Superior temporal gyrus (tissue), 1 donor: ENCODE measurements around the gene AGAP5.
"Not testable (repeated sequence)": the region's sequence is repeated elsewhere in the genome, so short reads cannot be mapped to it uniquely, and the experiment has no call there.

Experiments used
- DNase-seq: peaks from one replicate; pipeline ENCODE4 v3.0.0-alpha.2; 2016; ENCODE audit errors: extremely low spot score

Gene AGAP5

DNA sequence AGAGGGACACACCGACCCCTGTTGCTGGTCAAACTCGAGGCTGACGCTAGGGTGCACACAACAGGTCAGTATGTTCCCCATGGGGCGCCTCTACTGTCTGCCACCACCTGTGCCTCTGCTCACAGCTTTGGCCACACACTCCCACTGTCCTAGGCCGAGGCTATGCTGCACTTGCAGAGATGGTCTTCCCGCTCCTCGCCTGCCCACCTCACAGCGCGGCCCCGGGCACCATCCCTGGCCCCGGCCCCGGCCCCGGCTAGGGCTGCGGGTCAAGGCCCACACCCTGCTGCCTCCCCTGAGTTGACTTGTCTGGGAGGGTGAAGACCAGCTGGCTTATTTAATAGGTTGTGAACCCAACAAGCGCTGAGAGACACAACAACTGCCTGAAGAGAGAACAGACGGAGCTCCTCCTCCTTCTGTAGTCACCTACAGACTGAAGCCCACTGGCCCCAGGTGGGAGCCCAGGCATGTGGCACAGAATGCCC lies at the start of gene AGAP5:
TSS of gene AGAP5 (minus strand) at position 435 of the 485 bp plus-strand sequence. CDS start at position 81, 354 bp downstream.
- not testable (repeated sequence) for DNase-seq

DNA sequence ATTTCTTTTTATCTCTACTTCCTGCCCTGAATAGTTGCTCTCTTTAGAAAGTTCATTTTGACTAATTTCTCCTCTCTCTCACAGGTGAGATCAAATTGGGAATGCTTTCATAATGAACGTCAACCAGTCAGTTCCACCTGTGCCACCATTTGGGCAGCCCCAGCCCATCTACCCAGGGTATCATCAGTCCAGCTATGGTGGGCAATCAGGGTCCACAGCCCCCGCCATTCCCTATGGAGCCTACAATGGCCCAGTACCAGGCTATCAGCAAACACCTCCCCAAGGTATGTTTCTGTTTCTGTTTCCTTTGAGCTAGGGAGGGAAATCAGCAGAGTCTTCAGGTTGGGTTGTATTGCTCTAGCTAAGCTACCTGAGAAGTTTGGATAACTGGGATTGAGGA lies 48.8 kb upstream of the AGAP5 start:
- no peak for DNase-seq

DNA sequence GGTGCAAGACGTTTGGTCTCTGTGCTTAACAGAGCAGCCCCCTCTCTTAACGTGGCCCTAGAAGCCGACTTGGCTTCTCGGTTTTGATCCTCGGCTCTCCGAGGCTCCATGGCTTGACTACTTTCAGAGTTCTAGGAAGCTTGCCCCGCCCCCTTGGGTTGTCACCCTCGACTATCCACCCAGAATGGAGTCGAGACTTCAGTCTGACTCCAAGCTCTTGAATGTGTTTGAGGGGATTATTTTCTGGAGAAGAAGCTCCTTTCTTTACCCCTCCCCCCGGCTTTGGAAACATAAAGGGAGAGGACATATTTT lies 46.7 kb upstream of the AGAP5 start:
- no peak for DNase-seq

DNA sequence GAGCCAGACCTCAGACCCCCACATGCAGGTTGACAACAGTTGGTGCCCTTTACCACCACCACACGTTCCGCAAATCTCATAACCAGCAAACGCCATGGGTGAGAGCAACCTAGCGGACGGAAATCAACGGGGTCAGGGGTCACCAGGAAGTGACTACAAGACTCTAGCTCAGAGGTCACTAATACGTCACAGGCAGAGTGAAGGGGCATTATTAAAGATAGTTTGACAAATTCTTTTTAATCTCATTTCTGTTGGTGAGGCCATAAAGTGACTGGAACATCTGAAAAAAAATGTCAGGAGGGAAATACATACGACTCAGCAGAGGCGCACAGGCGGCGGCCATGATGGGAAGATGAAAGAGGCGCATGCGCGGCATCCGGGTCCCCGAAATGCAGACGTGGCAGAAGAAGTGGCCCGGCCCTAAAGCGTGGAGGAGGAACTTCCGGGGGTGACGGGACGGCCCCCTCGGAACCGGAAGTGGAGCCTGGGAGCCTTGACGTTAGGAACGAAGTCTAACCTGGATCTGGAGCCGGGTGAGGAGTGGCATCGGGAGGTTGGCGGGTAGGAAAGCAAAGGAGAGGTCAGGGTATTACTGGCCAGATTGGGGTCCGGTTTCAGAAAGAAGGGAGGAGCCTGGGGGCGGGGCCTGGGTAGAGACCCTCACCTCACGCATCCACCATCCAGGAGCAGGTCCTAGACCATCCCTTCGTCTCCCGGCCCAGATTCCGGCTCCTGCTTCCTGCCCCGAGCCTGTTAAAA lies 46.2 kb upstream of the AGAP5 start, which contains the start of gene SEC24C:
TSS of gene SEC24C (plus strand) at position 468 of the 759 bp plus-strand sequence. CDS start 2,461 bp downstream, outside the sequence.
- peak; percentile 98 for DNase-seq

DNA sequence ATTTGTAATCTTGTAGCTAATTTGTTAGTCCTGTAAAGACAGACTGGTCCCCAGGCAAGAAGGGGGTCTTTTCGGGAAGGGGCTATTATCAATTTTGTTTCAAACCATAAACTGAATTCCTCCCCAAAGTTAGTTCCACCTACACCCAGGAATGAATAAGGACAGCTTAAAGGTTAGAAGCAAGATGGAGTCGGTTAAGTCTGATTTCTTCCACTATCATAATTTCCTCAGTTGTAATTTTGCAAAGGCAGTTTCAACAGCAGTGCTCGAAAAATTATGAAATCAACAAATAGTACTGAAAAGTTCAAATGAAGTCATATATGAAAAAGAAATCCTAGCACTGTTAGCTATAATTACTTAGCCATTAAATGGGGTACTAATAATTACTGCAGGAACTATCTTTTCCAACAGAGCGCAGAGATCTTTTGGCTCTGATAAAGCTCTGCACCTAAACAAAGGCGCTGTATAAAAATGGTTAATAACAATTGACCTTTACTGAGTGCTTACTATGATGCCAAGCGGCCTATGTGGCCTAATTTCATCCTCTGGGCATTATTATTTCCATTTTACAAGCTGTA lies 45.5 kb upstream of the AGAP5 start:
- DNase-seq, result no peak

DNA sequence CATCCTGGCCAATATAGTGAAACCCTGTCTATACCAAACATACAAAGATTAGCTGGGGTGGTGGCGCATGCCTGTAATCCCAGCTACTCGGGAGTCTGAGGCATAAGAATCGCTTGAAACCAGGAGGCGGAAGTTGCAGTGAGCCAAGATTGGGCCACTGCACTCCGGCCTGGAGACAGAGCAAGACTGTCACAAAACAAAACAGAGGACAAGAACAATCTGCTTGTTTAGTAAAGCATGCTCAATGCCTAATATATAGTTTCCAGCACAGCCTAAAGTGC lies 44.5 kb upstream of the AGAP5 start:
- DNase-seq, result no peak

DNA sequence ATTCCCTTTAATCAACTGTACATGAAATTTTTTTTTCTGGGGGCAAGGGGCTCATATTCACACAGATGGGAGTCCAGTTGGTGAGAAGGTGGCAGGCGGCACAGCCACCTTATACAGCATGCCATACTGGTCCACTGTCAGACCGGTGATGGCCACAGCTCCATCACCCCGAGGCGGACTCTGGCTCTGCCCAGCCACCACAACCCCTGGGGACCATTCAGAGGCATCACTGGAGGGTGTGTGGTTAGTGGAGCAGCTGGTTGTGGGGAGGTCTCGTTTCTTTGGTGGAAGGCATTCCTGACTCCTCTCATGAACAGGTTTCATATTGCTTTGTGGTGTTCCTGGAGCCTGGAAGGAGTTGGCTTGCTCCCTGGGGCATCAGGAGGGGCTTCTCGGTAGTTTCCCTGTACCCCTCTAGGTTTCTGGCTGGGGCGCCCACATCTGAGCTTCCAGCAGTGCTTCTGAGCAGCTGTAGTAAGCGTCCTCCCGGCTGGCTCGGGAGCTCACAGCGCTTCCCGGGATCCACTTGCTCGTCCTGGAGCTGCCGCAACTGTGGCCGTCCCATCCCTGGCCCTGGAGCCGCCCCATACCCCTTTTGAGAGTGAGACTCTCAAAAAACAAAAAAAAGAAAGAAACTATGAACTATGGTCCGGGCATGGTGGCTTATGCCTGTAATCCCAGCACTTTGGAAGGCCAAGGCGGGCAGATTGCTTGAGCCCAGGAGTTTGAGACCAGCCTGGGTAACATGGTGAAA lies 42.8 kb upstream of the AGAP5 start:
- not testable (repeated sequence) for DNase-seq

DNA sequence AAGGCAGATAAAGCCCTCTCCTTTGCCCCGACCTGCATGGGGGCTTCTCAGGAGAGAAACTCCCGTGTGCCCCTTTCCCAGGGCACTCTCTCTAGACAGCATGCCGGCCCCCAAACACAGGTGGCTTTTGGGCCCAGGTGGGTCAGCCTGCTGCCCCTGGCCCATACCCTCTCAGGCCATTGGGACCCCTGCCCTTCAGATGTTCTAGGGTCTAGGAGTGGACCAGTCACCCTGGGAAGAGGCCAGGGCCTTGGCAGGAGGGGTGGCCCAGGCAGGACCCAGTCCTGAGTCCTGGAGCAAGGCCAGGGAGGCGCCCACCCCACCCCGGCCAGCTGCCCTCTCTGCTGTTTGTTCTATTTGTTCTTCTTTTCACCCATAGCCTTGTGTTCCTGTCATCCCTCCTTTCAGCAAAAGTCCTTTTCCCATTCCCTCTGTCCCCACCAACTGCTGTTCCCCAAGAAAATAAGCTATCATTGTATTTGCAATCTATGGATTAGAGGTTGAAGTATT lies 36.9 kb upstream of the AGAP5 start:
- no peak for DNase-seq

DNA sequence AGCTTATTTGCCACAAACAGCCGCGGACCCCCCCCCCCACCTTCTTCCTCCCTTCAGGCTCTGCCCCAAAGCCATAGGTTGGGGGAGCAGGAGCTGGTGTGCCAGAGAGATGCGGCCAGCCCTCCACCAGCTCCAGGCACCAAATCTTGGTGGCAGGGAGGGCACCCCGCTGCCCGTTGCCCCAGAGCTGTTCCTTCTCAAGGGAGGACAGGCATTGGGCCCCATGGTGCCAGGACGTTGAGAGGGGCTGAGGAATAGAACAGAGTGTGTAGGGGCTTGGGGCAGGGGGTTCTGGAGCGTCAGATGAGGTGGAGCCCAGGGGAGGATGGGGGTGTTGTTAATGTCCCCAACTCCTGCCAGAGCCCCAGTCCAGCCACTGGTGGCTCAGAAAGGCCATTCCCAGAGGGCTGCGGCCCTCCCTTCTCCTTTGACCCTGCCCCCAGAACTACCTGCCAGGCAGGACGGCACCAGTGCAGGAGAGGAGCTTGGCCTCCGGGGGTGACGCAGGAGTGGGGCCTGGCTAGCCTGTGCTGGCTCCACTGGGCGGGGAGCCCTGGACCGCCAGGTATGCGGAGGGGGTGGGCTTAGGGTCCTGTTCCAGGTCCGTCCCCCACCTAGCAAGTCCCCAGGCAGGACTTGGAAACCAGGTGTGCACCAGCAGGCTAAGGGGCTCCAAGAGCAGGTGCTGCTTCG lies 36.3 kb upstream of the AGAP5 start:
- DNase-seq, result no peak

DNA sequence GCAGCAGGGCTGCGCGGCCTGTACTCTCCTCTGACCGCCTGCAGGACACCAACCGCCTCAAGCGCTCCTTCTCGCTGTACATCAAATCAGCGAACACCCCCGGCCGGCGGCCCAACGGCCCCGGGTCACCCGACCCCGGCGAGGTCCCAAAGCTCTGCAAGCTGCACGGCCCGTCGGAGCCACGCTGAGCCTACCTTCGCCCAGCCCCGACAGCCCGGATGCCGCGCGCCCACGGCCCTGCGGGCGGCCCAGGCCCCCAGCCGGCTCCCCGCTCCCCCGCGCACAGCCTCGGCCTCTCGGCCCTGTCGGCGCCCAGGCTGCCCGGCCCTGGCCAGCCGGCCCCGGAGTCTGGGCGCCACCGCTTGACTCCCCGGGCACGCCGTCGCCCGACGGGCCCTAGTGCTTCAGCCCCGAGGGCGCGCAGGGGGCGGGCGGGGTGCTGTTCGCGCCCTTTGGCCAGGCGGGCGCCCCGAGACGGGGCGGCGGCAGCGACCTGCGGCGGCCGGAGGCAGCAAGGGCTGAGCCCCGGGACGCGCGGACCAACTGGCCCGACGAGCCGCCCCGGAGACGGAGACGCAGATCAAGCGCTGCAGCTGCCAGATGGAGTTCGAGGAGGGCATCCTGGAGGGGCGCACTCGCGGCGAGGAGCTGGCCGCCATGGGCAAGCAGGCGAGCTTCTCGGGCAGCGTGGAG lies 35.2 kb upstream of the AGAP5 start:
- no peak for DNase-seq

DNA sequence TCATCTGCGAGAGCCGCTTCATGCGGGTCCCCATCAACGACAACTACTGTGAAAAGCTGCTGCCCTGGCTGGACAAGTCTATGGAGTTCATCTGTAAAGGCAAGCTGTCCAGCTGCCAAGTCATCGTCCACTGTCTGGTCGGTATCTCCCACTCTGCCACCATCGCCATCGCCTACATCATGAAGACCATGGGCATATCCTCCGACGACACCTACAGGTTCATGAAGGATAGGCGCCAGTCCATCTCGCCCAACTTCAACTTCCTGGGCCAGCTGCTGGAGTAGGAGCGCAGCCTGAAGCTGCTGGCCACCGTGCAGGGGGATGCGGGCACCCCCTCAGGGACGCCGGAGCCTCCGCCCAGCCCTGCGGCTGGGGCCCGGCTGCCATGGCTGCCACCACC lies 34.5 kb upstream of the AGAP5 start:
- no peak for DNase-seq

DNA sequence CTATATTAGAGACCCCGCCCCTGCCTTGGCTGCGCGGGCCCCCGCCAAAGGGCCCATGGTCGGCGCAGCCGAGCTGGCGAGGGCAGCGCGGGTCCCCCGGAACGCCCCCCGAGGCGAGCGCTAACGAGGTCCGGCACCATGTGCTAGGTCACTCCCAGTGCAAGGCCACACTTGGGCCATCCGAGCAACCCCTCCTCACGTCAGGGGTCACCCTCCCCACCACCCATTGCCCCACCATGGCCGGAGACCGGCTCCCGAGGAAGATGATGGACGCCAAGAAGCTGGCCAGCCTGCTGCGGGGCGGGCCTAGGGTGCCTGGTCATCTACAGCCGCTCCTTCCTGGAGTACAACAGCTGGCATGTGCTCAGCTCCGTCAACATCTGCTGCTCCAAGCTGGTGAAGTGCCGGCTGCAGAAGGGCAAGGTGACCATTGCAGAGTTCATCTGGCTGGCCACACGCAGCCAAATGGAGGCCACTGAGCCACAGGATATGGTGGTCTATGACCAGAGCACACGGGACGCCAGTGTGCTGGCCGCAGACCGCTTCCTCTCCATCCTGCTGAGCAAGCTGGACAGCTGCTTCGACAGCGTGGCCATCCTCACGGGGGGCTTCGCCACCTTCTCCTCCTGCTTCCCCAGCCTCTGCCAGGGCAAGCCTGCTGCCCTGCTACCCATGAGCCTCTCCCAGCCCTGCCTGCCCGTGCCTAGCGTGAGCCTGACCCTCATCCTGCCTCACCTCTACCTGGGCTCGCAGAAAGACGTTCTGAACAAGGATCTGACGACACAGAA lies 33.9 kb upstream of the AGAP5 start:
- no peak for DNase-seq

DNA sequence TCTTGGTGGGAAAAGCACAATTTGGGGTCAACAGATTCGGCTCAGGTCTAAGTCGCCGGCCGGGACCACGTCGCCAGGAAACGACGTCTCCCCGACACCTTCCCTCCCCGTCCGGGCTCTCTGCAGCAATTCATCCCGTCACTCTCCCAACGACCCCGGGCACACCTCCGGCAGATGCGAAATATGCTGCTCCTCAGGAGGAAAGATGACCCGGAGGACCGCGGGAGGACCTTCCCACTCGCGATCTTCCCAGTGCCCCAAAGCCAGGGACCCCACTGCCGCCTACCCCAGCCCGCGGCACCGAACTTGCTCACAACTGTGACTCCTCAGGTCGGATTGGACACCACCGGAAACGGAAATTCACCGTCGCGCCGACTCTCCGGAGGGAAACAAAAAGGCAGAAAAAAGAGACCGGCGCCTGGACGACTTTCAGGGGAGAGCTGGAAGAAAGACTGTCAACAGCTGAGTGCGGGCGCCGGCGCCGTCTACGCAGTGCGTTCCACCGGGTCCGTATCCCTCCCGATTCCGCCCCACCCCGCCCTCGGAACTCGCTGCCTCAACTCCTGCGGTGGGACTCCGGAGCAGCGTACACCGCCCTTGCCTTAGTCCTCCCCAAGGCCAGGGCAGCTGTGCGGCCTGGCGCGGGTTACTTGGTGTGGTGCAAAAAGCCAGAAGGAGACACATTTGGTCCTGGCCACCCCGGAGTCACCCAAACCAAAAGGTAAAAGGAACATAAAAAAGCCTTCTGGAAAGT lies 32.4 kb upstream of the AGAP5 start:
- peak; percentile 94 for DNase-seq

DNA sequence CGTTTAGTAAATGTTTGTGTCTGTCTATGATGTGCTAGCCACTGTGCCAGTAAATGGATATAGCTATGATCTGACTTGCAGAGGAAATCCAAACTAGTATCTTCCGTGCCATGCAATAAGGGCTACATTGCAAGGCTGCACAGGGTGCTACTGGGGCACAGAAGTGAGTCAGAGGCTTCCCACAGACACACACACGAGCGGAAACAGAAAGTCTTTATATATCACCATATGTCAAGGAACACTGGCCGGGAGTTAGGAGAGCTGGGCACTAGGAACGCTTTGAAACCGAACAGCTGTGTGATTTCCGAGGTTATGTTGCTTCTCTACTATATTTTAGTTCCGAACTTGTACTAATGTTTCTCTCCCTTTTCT lies 31.9 kb upstream of the AGAP5 start:
- DNase-seq, result not testable (repeated sequence)

DNA sequence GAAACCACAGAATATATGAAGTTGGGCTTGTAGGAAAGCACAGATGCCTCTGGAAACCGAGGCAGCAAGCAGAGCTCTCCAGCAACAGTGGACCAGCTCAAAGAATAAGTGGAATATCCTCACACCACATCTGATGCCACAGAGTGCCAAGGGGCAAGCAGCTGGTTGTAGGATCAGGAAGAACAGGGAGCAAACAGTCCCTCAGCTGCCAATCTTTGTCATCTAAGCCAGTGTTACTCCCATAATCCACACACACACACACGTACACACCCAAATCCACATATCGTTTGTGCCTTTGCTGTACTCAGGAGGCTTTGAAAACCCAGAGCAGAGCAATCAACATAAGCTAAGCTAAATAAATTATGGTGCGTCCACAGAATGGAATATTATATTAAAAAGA lies 25.6 kb upstream of the AGAP5 start:
- DNase-seq, result no peak

DNA sequence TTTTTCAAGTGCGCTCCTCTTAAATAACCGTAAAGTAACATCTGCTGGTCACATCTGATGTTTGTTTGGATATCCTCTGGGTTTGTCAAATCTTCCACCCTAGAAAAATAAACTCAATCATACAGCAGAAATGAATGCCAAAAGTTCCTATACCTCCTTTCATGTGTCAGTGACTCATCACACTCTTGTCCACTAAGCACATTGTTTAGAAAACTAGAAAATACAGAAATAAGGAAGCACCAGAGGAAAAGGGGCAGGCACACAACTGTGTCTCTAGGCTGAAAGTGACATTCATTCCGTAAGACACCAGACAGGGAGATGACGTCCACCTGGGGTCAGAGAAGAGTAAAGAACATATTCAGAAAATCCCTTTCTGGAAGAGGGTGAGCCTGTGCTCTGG lies 22.7 kb upstream of the AGAP5 start:
- not testable (repeated sequence) for DNase-seq

DNA sequence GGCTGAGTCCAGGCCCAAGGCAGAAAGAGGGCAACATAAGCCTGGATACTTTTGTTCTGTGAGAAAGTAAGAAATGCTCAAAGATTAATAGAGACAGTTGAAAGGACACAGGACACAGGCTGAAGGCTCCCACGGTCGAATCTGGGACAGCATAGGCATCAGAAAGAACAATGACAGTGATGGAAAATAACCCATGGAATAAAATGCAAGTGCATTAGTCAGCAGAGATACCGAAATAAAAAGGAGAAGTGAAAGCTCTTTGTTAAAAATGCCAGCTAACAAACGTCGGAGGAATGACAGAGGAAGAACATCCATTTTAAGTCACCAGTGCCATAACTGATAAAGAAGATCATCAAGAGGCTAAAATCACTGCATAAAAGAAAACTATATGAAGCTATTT lies 19.6 kb upstream of the AGAP5 start:
- DNase-seq, result peak; percentile 77

DNA sequence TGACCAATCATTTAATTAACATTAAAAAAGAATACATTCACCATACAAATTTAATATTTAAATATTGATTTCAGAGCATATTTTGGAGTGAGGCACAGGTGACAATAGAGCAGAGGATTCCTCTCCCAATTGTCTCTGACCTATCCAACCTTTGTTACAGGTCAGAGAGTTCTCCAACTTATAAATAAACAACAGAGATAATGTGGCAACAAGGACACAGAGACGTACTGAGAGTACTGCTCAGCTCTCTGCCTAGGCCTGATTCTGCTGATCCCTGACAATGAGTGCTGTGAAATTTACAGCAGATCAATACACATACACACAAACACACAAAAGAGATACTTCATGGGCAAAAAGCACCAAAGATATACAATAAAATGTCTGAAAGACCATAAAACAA lies 18.3 kb upstream of the AGAP5 start:
- DNase-seq, result peak; percentile 18

DNA sequence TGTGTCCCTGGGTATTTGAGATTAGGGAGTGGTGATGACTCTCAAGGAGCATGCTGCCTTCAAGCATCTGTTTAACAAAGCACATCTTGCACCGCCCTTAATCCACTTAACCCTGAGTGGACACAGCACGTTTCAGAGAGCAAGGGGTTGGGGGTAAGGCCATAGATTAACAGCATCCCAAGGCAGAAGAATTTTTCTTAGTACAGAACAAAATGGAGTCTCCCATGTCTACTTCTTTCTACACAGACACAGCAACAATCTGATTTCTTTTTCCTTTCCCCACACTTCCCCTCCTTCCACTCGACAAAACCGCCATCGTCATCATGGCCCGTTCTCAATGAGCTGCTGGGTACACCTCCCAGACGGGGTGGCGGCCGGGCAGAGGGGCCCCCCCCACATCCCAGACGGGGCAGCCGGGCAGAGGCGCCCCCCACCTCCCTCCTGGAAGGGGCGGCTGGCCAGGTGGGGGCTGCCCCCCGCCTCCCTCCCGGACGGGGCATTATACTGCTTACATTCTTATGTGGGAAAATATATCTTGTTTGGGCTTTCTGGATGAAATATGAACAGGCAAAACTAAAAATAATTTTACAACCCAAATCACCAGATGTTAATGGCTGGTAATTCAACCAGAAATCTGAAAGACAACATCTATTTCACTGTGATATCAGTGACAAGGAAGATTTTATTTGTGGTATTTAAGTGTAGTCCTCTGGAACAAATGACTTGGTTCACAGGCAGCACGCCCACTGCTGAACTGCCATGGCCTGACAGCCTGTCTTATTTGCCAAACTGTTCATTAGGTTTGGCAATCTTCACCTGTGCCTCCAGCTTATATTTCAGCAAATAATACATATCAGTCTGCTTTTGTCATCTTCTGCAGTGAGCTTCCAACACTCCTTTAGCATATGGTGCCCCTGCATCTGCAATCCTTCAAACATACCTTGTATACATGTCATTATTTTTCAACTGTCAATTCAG lies 17.6 kb upstream of the AGAP5 start:
- peak; percentile 12 for DNase-seq
